Activated CD8-positive, alpha-beta memory T cell treated with anti-CD3 and anti-CD28 coated beads for 4 hours (primary cell): ENCODE data around the gene SMIM20.

Source experiments
- DNase-seq, 2 donors: peaks; one replicate each; pipeline ENCODE4 v3.0.0-alpha.2; 2020; ENCODE audit warnings: low read depth in 2 of 2

Gene SMIM20

GRCh38 chr4:25954293-25954904 is 40.4 kb downstream of the SMIM20 start:
- DNase-seq = no peak

GRCh38 chr4:25955705-25956104 is 41.7 kb downstream of the SMIM20 start:
- no peak for DNase-seq

GRCh38 chr4:25956260-25956659 is 42.2 kb downstream of the SMIM20 start:
- DNase-seq = no peak

GRCh38 chr4:25958110-25958509 is 44.1 kb downstream of the SMIM20 start:
- DNase-seq = no peak

GRCh38 chr4:25962393-25962792 is 48.4 kb downstream of the SMIM20 start:
- DNase-seq = no peak

- DNase-seq = no peak
These were observed 51.6 kb downstream of the SMIM20 start for GRCh38 chr4:25965629-25966028.

GRCh38 chr4:25966171-25966570 is 52.2 kb downstream of the SMIM20 start:
- no peak for DNase-seq

- DNase-seq = no peak
These were observed 55.5 kb downstream of the SMIM20 start for GRCh38 chr4:25969374-25970155.

- no peak for DNase-seq
These were observed 56.2 kb downstream of the SMIM20 start for GRCh38 chr4:25970226-25970675.

GRCh38 chr4:25970691-25971432 is 56.8 kb downstream of the SMIM20 start:
- no peak for DNase-seq

- DNase-seq = no peak
These were observed 58.3 kb downstream of the SMIM20 start for GRCh38 chr4:25972366-25972765.

GRCh38 chr4:25972984-25973745 is 59.1 kb downstream of the SMIM20 start:
- DNase-seq = no peak

GRCh38 chr4:25976780-25977179 is 62.8 kb downstream of the SMIM20 start:
- DNase-seq = no peak

- DNase-seq = no peak
These were observed 63.6 kb downstream of the SMIM20 start for GRCh38 chr4:25977397-25978170.

GRCh38 chr4:25978327-25978726 is 64.3 kb downstream of the SMIM20 start:
- no peak for DNase-seq
